ENCODE measurements around the gene FBXL5.

- no peak for TF ChIP-seq EZH2 (IDR thresholded peaks at IDR 0.05; ENCODE audit: borderline replicate concordance, low read depth, low read length, poor library complexity, severe bottlenecking)
- TF ChIP-seq, protein P1, sequence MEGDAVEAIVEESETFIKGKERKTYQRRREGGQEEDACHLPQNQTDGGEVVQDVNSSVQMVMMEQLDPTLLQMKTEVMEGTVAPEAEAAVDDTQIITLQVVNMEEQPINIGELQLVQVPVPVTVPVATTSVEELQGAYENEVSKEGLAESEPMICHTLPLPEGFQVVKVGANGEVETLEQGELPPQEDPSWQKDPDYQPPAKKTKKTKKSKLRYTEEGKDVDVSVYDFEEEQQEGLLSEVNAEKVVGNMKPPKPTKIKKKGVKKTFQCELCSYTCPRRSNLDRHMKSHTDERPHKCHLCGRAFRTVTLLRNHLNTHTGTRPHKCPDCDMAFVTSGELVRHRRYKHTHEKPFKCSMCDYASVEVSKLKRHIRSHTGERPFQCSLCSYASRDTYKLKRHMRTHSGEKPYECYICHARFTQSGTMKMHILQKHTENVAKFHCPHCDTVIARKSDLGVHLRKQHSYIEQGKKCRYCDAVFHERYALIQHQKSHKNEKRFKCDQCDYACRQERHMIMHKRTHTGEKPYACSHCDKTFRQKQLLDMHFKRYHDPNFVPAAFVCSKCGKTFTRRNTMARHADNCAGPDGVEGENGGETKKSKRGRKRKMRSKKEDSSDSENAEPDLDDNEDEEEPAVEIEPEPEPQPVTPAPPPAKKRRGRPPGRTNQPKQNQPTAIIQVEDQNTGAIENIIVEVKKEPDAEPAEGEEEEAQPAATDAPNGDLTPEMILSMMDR (conservative IDR thresholded peaks at IDR 0.05; ENCODE audit: low read depth, low read length), result no peak
Measured at GRCh38 chr4:15692602-15693001, 37.4 kb upstream of the FBXL5 start.
